K562 (cell line): ENCODE measurements around the gene VWA7. TPM values are rescaled to one million over a fixed set of nuclear protein-coding genes. Genes with fewer than 3 reads are reported as not detected.

Experiments used
- ATF1 ChIP-seq, 2 experiments: fragments of 450-650 bp in 1 of 2; IDR thresholded peaks; 2 replicates each; pipeline ENCODE4 v1.6.1; 2016; ENCODE audit warnings: missing compliant biosample characterization in 1 of 2, missing genetic modification characterization in 1 of 2
- CBX3 ChIP-seq, 2 experiments: IDR thresholded peaks; 1 replicate in 1 of 2; 2 replicates in 1 of 2; pipeline ENCODE4 v1.6.1; 2012; ENCODE audit warnings: inconsistent platforms in 2 of 2, low read length in 2 of 2, borderline replicate concordance in 1 of 2, control low read depth in 1 of 2
- CREB1 ChIP-seq, 2 experiments: sonication (generic) in 1 of 2; formaldehyde crosslinking in 1 of 2; IDR thresholded peaks; 2 replicates each; pipeline versions ENCODE4 v1.6.1 to v1.8.0; 2012 to 2022; ENCODE audit warnings: inconsistent platforms in 1 of 2, mild to moderate bottlenecking in 1 of 2, missing genetic modification reagents in 1 of 2, moderate library complexity in 1 of 2
- MEF2A ChIP-seq: IDR thresholded peaks from 2 replicates; pipeline ENCODE4 v1.6.1; 2011; ENCODE audit warnings: low read depth, mild to moderate bottlenecking, low read length, moderate library complexity; ENCODE audit not compliant: control insufficient read depth
- MYC ChIP-seq, 2 experiments: fragments of 250-450 bp in 1 of 2; sonication (Bioruptor Pico) in 1 of 2; IDR thresholded peaks; 2 replicates each; pipeline versions ENCODE4 v1.5.1 to v1.6.1; 2012 to 2021; ENCODE audit warnings: low read depth in 2 of 2, borderline replicate concordance in 1 of 2, improper control_type of control experiment in 1 of 2, low read length in 1 of 2, mild to moderate bottlenecking in 1 of 2, moderate library complexity in 1 of 2
- PHF8 ChIP-seq: fragments of 200-600 bp; sonication (generic); IDR thresholded peaks from 2 replicates; pipeline ENCODE4 v1.6.1; 2012; ENCODE audit warnings: mixed run types, mild to moderate bottlenecking, inconsistent platforms, low read length, moderate library complexity, borderline replicate concordance
- POLR3G ChIP-seq: IDR thresholded peaks from 2 replicates; pipeline ENCODE4 v1.6.1; 2011; ENCODE audit not compliant: insufficient read length, insufficient replicate concordance; ENCODE audit errors: extremely low read depth
- PRMT5 ChIP-seq: sonication (generic); formaldehyde crosslinking; IDR thresholded peaks from 2 replicates; pipeline ENCODE4 v1.5.0; 2020; ENCODE audit warnings: missing genetic modification reagents
- ZBTB43 ChIP-seq: sonication (generic); formaldehyde crosslinking; IDR thresholded peaks from 2 replicates; pipeline ENCODE4 v1.8.0; 2023; ENCODE audit warnings: mild to moderate bottlenecking, missing genetic modification reagents
- ZNF668 ChIP-seq: fragments of 250-450 bp; sonication (Bioruptor Pico); IDR thresholded peaks from 2 replicates; pipeline ENCODE4 v1.8.0; 2022; ENCODE audit warnings: mild to moderate bottlenecking, inconsistent platforms
- polyA plus RNA-seq, 8 experiments: library from polyadenylated mRNA; depleted of rRNA in 4 of 8; stranded (reverse) in 5 of 8; unstranded in 3 of 8; fragments of >200 nt; fragmentation: Nextera tagmentation in 2 of 8; fragmentation: Illumina TruSeq in 1 of 8; extraction: Ambion mirVana in 2 of 8; extraction: Trizol in 1 of 8; gene quantifications; 2 replicates each; pipeline versions ENCODE4 v1.2.1 to v1.2.3, GENCODE V29; 2011 to 2014; ENCODE audit warnings: inconsistent platforms in 1 of 8, missing spikeins in 1 of 8
- total RNA-seq, 7 experiments: library from RNA; depleted of rRNA in 6 of 7; stranded (reverse); fragments of >200 nt in 6 of 7; fragmentation: Illumina TruSeq in 2 of 7; extraction: Trizol in 2 of 7; gene quantifications; 2 replicates each; pipeline versions ENCODE4 v1.2.1 to v1.2.3, GENCODE V29; 2011 to 2021; ENCODE audit warnings: low replicate concordance in 1 of 7
- TF ChIP-seq, protein P1 (sequence below): fragments of 450-650 bp; IDR thresholded peaks from 2 replicates; pipeline ENCODE4 v1.6.1; 2016; ENCODE audit warnings: mild to moderate bottlenecking, moderate library complexity

Gene VWA7
- total and polyA plus RNA-seq, 9 of the 15 experiments (the other 6 are each of a cell fraction or from before 2014, with no cell fraction given), result 0.18 to 2.9 (median 0.95) TPM

DNA sequence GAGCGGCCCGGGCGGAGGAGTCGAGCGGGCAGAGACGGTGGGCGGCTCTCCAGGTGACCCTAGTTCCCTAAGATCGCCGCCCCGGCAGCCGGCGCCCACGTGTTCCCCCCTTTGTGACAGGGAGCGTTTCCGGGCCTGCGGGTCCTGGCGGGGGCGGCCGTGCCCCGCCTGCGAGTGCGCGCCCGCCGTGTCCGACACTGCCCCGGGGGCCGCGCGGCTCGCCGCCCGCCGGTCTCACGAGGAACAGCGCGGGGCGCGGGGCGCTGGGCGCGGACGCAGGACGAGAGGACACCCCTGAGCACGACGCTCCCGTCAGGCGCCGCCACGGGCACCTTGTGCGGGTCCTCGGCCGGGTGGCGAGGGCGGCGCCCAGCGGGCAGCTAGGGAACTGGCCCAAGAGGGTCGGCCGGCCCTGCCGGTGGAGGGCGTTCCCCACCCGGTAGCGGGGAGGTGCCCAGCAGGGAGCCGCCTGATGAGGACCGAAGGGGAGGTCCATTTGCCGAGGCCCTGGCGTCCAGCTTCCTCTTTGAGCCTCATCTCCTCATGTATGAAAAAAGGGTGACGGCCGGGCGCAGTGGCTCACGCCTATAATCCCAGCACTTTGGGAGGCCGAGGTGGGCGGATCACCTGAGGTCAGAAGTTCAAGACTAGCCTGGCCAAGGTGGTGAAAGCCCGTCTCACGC, 18.6 kb upstream of the VWA7 start, which contains the start of gene VARS1 (continued):
- peak; percentile 56; the same call in 1 of the 2 replicates for TF ChIP-seq CREB1 (IDR thresholded peaks at IDR 0.05)
- TF ChIP-seq CREB1 (CRISPR knock-in tag; IDR thresholded peaks at IDR 0.05), result peak; percentile 9; the same call in 1 of the 2 replicates
- TF ChIP-seq PHF8, result peak; percentile 74; the same call in 1 of the 2 replicates
- TF ChIP-seq, protein P1, sequence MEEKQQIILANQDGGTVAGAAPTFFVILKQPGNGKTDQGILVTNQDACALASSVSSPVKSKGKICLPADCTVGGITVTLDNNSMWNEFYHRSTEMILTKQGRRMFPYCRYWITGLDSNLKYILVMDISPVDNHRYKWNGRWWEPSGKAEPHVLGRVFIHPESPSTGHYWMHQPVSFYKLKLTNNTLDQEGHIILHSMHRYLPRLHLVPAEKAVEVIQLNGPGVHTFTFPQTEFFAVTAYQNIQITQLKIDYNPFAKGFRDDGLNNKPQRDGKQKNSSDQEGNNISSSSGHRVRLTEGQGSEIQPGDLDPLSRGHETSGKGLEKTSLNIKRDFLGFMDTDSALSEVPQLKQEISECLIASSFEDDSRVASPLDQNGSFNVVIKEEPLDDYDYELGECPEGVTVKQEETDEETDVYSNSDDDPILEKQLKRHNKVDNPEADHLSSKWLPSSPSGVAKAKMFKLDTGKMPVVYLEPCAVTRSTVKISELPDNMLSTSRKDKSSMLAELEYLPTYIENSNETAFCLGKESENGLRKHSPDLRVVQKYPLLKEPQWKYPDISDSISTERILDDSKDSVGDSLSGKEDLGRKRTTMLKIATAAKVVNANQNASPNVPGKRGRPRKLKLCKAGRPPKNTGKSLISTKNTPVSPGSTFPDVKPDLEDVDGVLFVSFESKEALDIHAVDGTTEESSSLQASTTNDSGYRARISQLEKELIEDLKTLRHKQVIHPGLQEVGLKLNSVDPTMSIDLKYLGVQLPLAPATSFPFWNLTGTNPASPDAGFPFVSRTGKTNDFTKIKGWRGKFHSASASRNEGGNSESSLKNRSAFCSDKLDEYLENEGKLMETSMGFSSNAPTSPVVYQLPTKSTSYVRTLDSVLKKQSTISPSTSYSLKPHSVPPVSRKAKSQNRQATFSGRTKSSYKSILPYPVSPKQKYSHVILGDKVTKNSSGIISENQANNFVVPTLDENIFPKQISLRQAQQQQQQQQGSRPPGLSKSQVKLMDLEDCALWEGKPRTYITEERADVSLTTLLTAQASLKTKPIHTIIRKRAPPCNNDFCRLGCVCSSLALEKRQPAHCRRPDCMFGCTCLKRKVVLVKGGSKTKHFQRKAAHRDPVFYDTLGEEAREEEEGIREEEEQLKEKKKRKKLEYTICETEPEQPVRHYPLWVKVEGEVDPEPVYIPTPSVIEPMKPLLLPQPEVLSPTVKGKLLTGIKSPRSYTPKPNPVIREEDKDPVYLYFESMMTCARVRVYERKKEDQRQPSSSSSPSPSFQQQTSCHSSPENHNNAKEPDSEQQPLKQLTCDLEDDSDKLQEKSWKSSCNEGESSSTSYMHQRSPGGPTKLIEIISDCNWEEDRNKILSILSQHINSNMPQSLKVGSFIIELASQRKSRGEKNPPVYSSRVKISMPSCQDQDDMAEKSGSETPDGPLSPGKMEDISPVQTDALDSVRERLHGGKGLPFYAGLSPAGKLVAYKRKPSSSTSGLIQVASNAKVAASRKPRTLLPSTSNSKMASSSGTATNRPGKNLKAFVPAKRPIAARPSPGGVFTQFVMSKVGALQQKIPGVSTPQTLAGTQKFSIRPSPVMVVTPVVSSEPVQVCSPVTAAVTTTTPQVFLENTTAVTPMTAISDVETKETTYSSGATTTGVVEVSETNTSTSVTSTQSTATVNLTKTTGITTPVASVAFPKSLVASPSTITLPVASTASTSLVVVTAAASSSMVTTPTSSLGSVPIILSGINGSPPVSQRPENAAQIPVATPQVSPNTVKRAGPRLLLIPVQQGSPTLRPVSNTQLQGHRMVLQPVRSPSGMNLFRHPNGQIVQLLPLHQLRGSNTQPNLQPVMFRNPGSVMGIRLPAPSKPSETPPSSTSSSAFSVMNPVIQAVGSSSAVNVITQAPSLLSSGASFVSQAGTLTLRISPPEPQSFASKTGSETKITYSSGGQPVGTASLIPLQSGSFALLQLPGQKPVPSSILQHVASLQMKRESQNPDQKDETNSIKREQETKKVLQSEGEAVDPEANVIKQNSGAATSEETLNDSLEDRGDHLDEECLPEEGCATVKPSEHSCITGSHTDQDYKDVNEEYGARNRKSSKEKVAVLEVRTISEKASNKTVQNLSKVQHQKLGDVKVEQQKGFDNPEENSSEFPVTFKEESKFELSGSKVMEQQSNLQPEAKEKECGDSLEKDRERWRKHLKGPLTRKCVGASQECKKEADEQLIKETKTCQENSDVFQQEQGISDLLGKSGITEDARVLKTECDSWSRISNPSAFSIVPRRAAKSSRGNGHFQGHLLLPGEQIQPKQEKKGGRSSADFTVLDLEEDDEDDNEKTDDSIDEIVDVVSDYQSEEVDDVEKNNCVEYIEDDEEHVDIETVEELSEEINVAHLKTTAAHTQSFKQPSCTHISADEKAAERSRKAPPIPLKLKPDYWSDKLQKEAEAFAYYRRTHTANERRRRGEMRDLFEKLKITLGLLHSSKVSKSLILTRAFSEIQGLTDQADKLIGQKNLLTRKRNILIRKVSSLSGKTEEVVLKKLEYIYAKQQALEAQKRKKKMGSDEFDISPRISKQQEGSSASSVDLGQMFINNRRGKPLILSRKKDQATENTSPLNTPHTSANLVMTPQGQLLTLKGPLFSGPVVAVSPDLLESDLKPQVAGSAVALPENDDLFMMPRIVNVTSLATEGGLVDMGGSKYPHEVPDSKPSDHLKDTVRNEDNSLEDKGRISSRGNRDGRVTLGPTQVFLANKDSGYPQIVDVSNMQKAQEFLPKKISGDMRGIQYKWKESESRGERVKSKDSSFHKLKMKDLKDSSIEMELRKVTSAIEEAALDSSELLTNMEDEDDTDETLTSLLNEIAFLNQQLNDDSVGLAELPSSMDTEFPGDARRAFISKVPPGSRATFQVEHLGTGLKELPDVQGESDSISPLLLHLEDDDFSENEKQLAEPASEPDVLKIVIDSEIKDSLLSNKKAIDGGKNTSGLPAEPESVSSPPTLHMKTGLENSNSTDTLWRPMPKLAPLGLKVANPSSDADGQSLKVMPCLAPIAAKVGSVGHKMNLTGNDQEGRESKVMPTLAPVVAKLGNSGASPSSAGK, result no peak
- TF ChIP-seq MEF2A, result peak; percentile 29; the same call in 1 of the 2 replicates
- TF ChIP-seq PRMT5, result peak; percentile 83; the same call in 1 of the 2 replicates
- TF ChIP-seq ZBTB43 (CRISPR knock-in tag), result no peak
- no peak for TF ChIP-seq ATF1 (CRISPR knock-in tag; IDR thresholded peaks at IDR 0.05)
- TF ChIP-seq ATF1 (tag; IDR thresholded peaks at IDR 0.05), result peak; percentile 81
- TF ChIP-seq MYC (IDR thresholded peaks at IDR 0.05; ENCODE audit: low read depth, low read length), result peak; percentile 99
- no peak for TF ChIP-seq MYC (CRISPR knock-in tag; IDR thresholded peaks at IDR 0.05; ENCODE audit: borderline replicate concordance, low read depth)
- TF ChIP-seq CBX3 (IDR thresholded peaks at IDR 0.05; ENCODE audit: borderline replicate concordance in 1 of 2, low read length in 2 of 2), result peak in 1 of 2 experiments; percentile 70; a peak in 1 of 3 replicates
- TF ChIP-seq ZNF668 (CRISPR knock-in tag), result peak; percentile 91
- no peak for TF ChIP-seq POLR3G
